ENCODE results near the gene KCNQ1OT1.

KCNQ1OT1 gene

GRCh38 chr11:2699531-2700414 is at the start of gene KCNQ1OT1:
TSS of gene KCNQ1OT1 (minus strand) at chr11:2699994.
- peak; percentile 46 to 69 for DNase-seq (ENCODE audit: low read depth in 2 of 2, low spot score in 1 of 2)

GRCh38 chr11:2748814-2749554 is 49.2 kb upstream of the KCNQ1OT1 start:
- no peak for DNase-seq (ENCODE audit: low read depth in 2 of 2, low spot score in 1 of 2)

GRCh38 chr11:2748061-2748813 is 48.4 kb upstream of the KCNQ1OT1 start:
- no peak for DNase-seq (ENCODE audit: low read depth in 2 of 2, low spot score in 1 of 2)

- no peak for DNase-seq (ENCODE audit: low read depth in 2 of 2, low spot score in 1 of 2)
These were observed 47.6 kb upstream of the KCNQ1OT1 start for GRCh38 chr11:2747248-2748027.

GRCh38 chr11:2746401-2747247 is 46.8 kb upstream of the KCNQ1OT1 start:
- no peak for DNase-seq (ENCODE audit: low read depth in 2 of 2, low spot score in 1 of 2)

- no peak for DNase-seq (ENCODE audit: low read depth in 2 of 2, low spot score in 1 of 2)
These were observed 45.7 kb upstream of the KCNQ1OT1 start for GRCh38 chr11:2745511-2745910.

- no peak for DNase-seq (ENCODE audit: low read depth in 2 of 2, low spot score in 1 of 2)
These were observed 44.4 kb upstream of the KCNQ1OT1 start for GRCh38 chr11:2744166-2744565.

GRCh38 chr11:2743427-2744110 is 43.8 kb upstream of the KCNQ1OT1 start:
- no peak for DNase-seq (ENCODE audit: low read depth in 2 of 2, low spot score in 1 of 2)

- no peak for DNase-seq (ENCODE audit: low read depth in 2 of 2, low spot score in 1 of 2)
These were observed 43.0 kb upstream of the KCNQ1OT1 start for GRCh38 chr11:2742611-2743426.

GRCh38 chr11:2742201-2742600 is 42.4 kb upstream of the KCNQ1OT1 start:
- no peak for DNase-seq (ENCODE audit: low read depth in 2 of 2, low spot score in 1 of 2)

- no peak for DNase-seq (ENCODE audit: low read depth in 2 of 2, low spot score in 1 of 2)
These were observed 41.8 kb upstream of the KCNQ1OT1 start for GRCh38 chr11:2741377-2742131.

GRCh38 chr11:2741006-2741376 is 41.2 kb upstream of the KCNQ1OT1 start:
- DNase-seq (ENCODE audit: low read depth in 2 of 2, low spot score in 1 of 2): no peak

GRCh38 chr11:2740275-2740940 is 40.6 kb upstream of the KCNQ1OT1 start:
- DNase-seq (ENCODE audit: low read depth in 2 of 2, low spot score in 1 of 2): no peak

GRCh38 chr11:2739531-2740274 is 39.9 kb upstream of the KCNQ1OT1 start:
- no peak for DNase-seq (ENCODE audit: low read depth in 2 of 2, low spot score in 1 of 2)

GRCh38 chr11:2738551-2739431 is 39.0 kb upstream of the KCNQ1OT1 start:
- DNase-seq (ENCODE audit: low read depth in 2 of 2, low spot score in 1 of 2): no peak

- DNase-seq (ENCODE audit: low read depth in 2 of 2, low spot score in 1 of 2): no peak
These were observed 38.1 kb upstream of the KCNQ1OT1 start for GRCh38 chr11:2737866-2738265.
